RWPE2 (cell line): ENCODE measurements around the gene NKAP.
"Not testable (repeated sequence)": the region's sequence is repeated elsewhere in the genome, so short reads cannot be mapped to it uniquely, and the experiment has no call there.

ENCODE experiments used
- ATAC-seq: fragments of 200-7000 bp; cut with Tn5 transposase; 3 replicates; pipeline ENCODE4 v1.9.1; 2021; ENCODE audit warnings: low read depth
- DNase-seq: peaks from one replicate; pipeline ENCODE4 v3.0.0-alpha.2; 2020; ENCODE audit warnings: low spot score
- H3K27ac ChIP-seq: fragments of 450-650 bp; 2 replicates; pipeline ENCODE4 v1.5.1; 2017; ENCODE audit warnings: mild to moderate bottlenecking; ENCODE audit not compliant: poor library complexity, severe bottlenecking
- H3K27me3 ChIP-seq: fragments of 250-450 bp; sonication (Bioruptor Pico); 2 replicates; pipeline ENCODE4 v1.5.1; 2021; ENCODE audit warnings: mild to moderate bottlenecking, moderate library complexity; ENCODE audit not compliant: insufficient read depth, poor library complexity, severe bottlenecking
- H3K36me3 ChIP-seq: fragments of 250-450 bp; sonication (Bioruptor Pico); 2 replicates; pipeline ENCODE4 v1.5.1; 2020; ENCODE audit warnings: low read depth, mild to moderate bottlenecking, moderate library complexity
- H3K4me1 ChIP-seq: fragments of 250-450 bp; sonication (Bioruptor Pico); 2 replicates; pipeline ENCODE4 v1.5.1; 2021; ENCODE audit warnings: mild to moderate bottlenecking, moderate library complexity; ENCODE audit not compliant: insufficient read depth, poor library complexity, severe bottlenecking
- H3K4me3 ChIP-seq: fragments of 250-450 bp; sonication (Bioruptor Pico); 2 replicates; pipeline ENCODE4 v1.5.1; 2021; ENCODE audit warnings: mild to moderate bottlenecking, moderate library complexity; ENCODE audit not compliant: severe bottlenecking
- H3K9me3 ChIP-seq: fragments of 250-450 bp; sonication (Bioruptor Pico); 2 replicates; pipeline ENCODE4 v1.5.1; 2021; ENCODE audit warnings: mild to moderate bottlenecking, moderate library complexity; ENCODE audit not compliant: severe bottlenecking
- TF ChIP-seq, protein P1 (sequence below): fragments of 450-650 bp; IDR thresholded peaks from one replicate; pipeline ENCODE4 v1.5.1; 2017; ENCODE audit warnings: mild to moderate bottlenecking, moderate library complexity; ENCODE audit not compliant: poor library complexity, severe bottlenecking

The NKAP gene

GRCh38 chrX:119935215-119935874 is 8.2 kb downstream of the NKAP start:
- Histone ChIP-seq H3K4me1 (no peaks in the 10 kb centered on the region), H3K27me3 (no peaks in the 10 kb centered on the region), H3K4me3 (no peak overlapping the region), H3K36me3 (peaks cover 31% of the 10 kb centered on the region), H3K9me3 (no peaks in the 10 kb centered on the region), H3K27ac (no peak overlapping the region)
- ATAC-seq (no peak), DNase-seq (no peak)
- TF ChIP-seq, protein P1, sequence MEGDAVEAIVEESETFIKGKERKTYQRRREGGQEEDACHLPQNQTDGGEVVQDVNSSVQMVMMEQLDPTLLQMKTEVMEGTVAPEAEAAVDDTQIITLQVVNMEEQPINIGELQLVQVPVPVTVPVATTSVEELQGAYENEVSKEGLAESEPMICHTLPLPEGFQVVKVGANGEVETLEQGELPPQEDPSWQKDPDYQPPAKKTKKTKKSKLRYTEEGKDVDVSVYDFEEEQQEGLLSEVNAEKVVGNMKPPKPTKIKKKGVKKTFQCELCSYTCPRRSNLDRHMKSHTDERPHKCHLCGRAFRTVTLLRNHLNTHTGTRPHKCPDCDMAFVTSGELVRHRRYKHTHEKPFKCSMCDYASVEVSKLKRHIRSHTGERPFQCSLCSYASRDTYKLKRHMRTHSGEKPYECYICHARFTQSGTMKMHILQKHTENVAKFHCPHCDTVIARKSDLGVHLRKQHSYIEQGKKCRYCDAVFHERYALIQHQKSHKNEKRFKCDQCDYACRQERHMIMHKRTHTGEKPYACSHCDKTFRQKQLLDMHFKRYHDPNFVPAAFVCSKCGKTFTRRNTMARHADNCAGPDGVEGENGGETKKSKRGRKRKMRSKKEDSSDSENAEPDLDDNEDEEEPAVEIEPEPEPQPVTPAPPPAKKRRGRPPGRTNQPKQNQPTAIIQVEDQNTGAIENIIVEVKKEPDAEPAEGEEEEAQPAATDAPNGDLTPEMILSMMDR, result no peak

- not testable (repeated sequence) for DNase-seq, H3K36me3 ChIP-seq, H3K4me3 ChIP-seq, H3K9me3 ChIP-seq, H3K27ac ChIP-seq, ATAC-seq, H3K4me1 ChIP-seq, H3K27me3 ChIP-seq
These were observed 21.2 kb downstream of the NKAP start for GRCh38 chrX:119922391-119922790.

GRCh38 chrX:119919835-119920585 is 23.5 kb downstream of the NKAP start:
- H3K36me3 ChIP-seq, result no peaks in the 10 kb centered on the region
- TF ChIP-seq, protein P1, result no peak
- no peak for ATAC-seq
- no peak overlapping the region for H3K27ac ChIP-seq
- no peaks in the 10 kb centered on the region for H3K9me3 ChIP-seq
- no peaks in the 10 kb centered on the region for H3K27me3 ChIP-seq
- no peaks in the 10 kb centered on the region for H3K4me1 ChIP-seq
- H3K4me3 ChIP-seq, result no peak overlapping the region
- DNase-seq, result no peak

DNA sequence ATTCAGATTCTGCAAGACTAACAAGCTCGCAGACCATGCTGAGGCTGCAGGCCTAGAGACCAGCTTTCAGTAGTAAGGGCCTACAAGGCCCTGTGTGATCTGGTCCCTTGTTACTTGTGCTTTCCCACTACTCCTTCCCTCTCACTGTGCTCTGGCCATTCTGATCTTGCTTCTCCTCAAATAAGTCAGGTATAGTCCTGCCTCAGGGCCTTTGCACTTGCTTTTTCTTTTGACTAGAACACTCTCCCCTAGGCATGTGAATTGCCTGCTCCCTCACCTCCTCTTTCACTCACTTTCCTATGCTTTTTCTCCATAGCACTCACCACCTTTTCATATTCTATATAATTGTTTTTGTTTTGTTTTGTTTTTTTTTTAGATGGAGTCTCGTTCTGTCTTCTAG is 25.7 kb downstream of the NKAP start:
- ATAC-seq (no peak), DNase-seq (no peak)
- Histone ChIP-seq H3K27me3 (no peaks in the 10 kb centered on the region), H3K4me1 (no peaks in the 10 kb centered on the region), H3K9me3 (no peaks in the 10 kb centered on the region), H3K36me3 (no peaks in the 10 kb centered on the region), H3K4me3 (no peak overlapping the region), H3K27ac (no peak overlapping the region)
- TF ChIP-seq, protein P1, result no peak

- no peaks in the 10 kb centered on the region for H3K4me1 ChIP-seq
- H3K9me3 ChIP-seq, result no peaks in the 10 kb centered on the region
- TF ChIP-seq, protein P1, result no peak
- no peaks in the 10 kb centered on the region for H3K27me3 ChIP-seq
- no peak for DNase-seq
- H3K27ac ChIP-seq, result no peak overlapping the region
- H3K36me3 ChIP-seq, result no peaks in the 10 kb centered on the region
- ATAC-seq, result no peak
- H3K4me3 ChIP-seq, result no peak overlapping the region
These were observed 27.2 kb downstream of the NKAP start for GRCh38 chrX:119916310-119916709.
